GM20000 (cell line): Measurements from ENCODE around the gene SPARCL1.
"Not testable (repeated sequence)": the region's sequence is repeated elsewhere in the genome, so short reads cannot be mapped to it uniquely, and the experiment has no call there.

Experiments used
- DNase-seq: peaks from one replicate; pipeline ENCODE4 v3.0.0; 2012; ENCODE audit warnings: low spot score
- CTCF ChIP-seq: IDR thresholded peaks from 2 replicates; pipeline ENCODE4 v1.5.1; 2012; ENCODE audit warnings: mild to moderate bottlenecking, control low read depth; ENCODE audit errors: extremely low read depth, missing control alignments

Gene SPARCL1

GRCh38 chr4:87442889-87443288 is 86.3 kb downstream of the SPARCL1 start:
- DNase-seq, result no peak
- TF ChIP-seq CTCF, result no peak

- no peak for DNase-seq
- no peak for TF ChIP-seq CTCF
Measured at GRCh38 chr4:87433342-87433741, 95.8 kb downstream of the SPARCL1 start.

GRCh38 chr4:87430038-87430437 is 99.1 kb downstream of the SPARCL1 start:
- no peak for DNase-seq
- no peak for TF ChIP-seq CTCF

- DNase-seq, result no peak
Measured at GRCh38 chr4:87428979-87429378, 100.2 kb downstream of the SPARCL1 start.

GRCh38 chr4:87427518-87427868 is 101.7 kb downstream of the SPARCL1 start:
- no peak for DNase-seq
- no peak for TF ChIP-seq CTCF

More at GRCh38 chr4:87428979-87429378, 100.2 kb downstream of the SPARCL1 start:
- TF ChIP-seq CTCF, result no peak

GRCh38 chr4:87426865-87427517 is 102.2 kb downstream of the SPARCL1 start:
- TF ChIP-seq CTCF, result no peak
- no peak for DNase-seq

- no peak for DNase-seq
- TF ChIP-seq CTCF, result no peak
Measured at GRCh38 chr4:87425711-87426110, 103.5 kb downstream of the SPARCL1 start.

- DNase-seq, result not testable (repeated sequence)
Measured at GRCh38 chr4:87424099-87424543, 105.1 kb downstream of the SPARCL1 start.
